ENCODE measurements around the gene LYPD6B.

DNA sequence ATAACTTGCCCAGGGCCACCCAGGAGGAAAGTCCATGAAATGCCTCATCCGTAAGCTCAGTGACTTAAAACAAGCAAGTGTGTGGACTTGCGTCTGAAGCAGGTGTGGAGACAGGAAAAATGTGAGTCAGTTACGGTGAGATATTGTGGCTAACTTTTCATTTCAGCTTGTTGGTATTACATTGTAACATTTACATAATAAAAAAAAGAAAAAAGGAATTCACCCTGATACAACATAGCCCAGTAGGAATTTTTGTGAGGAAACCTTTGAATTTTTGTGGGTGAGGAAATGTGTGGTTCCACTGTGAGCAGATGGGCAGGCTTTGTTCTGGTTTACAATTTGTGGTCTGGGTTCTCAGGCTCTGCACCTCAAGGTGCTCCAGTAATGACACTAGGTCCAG lies 33.7 kb upstream of the LYPD6B start:
- TF ChIP-seq, protein P1, sequence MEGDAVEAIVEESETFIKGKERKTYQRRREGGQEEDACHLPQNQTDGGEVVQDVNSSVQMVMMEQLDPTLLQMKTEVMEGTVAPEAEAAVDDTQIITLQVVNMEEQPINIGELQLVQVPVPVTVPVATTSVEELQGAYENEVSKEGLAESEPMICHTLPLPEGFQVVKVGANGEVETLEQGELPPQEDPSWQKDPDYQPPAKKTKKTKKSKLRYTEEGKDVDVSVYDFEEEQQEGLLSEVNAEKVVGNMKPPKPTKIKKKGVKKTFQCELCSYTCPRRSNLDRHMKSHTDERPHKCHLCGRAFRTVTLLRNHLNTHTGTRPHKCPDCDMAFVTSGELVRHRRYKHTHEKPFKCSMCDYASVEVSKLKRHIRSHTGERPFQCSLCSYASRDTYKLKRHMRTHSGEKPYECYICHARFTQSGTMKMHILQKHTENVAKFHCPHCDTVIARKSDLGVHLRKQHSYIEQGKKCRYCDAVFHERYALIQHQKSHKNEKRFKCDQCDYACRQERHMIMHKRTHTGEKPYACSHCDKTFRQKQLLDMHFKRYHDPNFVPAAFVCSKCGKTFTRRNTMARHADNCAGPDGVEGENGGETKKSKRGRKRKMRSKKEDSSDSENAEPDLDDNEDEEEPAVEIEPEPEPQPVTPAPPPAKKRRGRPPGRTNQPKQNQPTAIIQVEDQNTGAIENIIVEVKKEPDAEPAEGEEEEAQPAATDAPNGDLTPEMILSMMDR (IDR thresholded peaks at IDR 0.05; ENCODE audit: poor library complexity) = no peak
- TF ChIP-seq EZH2phosphoT487 (IDR thresholded peaks at IDR 0.05; ENCODE audit: low read depth, severe bottlenecking, unreplicated experiment) = no peak
- TF ChIP-seq EZH2 (IDR thresholded peaks at IDR 0.05; ENCODE audit: borderline replicate concordance) = no peak

Measured in hepatocyte (in vitro differentiated cells).